Fibroblast of skin of right quadriceps (primary cell): ENCODE measurements around the gene TMOD2.
"Not testable (repeated sequence)": the region's sequence is repeated elsewhere in the genome, so short reads cannot be mapped to it uniquely, and the experiment has no call there.

Source experiments
- DNase-seq: peaks from one replicate; pipeline ENCODE4 v3.0.0-alpha.2; 2013

Gene TMOD2

DNA sequence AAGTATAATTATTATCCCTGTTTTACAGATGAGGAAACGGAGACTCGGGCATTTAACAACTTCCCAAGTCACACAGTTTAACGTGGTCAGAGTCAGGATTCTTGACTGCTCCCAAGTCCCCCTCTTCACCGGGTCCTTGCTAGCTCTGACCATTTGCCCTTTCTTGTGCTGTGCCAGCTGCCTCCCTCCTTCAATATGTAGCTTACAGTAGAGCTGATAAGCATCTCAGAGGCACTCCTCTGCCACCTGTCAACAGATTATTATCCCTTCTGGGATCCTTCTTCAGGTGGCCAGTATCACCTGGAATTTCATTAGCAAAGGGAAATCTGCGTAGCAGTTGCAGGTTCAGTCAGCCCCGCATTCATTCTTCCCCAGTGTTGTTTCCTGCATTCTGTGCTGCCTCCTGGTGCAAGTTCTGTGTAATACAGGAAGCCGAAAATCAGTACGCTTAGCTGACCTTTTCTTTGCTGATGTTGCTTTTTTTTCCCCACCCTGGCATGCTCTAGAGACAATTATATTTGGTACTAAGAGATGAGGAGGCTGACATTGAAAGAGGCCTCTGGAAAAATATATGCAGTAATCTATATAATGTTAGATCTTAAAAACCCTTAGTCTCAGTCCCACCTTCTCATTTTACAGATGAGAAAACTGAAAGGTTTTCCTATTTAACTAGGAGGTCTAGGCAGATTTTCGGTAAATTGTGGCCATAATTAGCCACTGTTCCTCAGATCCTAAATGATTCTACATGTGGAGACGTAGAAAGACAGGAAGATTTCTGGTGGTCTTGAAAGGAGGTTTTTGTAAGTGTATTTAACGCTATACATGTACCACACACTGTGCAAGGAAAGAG lies 24.8 kb downstream of the TMOD2 start:
- peak; percentile 25 for DNase-seq

DNA sequence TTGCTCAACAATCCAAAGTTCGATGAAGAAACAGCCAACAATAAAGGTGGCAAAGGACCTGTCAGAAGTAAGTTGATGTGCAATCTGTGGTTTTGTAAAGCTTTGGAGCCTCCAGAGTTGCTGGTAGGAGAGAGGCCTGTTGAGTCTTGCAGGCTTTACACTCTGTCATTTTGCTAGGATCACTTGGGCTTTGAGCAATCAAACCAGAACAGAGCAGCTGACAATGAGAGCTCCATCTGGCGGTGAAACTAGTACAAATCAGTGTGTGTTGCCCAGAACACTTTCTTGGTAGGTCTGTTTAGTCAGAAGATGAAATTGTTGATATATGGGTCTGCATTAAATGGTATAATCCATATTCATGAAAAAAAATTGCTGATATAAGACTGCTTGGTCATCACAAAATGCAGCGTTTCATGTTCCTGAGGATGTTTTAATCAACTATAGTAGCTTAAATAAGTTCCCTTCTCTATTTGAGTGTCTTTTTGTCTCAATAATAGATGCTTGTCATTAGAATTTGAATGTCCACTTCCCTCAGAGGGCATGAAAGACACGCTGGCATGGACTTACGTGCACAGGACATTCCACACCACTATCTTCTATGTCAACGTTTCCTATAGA lies 25.7 kb downstream of the TMOD2 start:
- peak; percentile 72 for DNase-seq

DNA sequence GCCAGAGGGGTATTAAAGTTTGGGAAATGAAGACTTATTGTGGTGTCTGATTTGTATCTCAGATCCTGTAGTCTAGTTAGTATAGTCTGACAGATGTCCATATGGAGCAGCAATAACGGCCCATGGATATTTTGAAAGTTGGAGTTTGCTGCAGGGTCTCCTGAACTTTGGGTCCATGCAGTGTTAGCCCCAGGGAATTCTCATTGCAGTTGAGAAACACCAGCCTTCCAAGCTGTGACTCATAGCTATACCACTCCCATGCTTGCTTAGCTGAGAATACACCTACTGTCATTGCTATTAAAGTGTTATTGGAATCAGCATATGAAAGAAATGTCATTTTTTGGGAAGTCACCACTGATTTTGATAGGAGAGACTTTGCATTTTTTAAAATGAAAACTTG lies 29.2 kb downstream of the TMOD2 start:
- DNase-seq = no peak

DNA sequence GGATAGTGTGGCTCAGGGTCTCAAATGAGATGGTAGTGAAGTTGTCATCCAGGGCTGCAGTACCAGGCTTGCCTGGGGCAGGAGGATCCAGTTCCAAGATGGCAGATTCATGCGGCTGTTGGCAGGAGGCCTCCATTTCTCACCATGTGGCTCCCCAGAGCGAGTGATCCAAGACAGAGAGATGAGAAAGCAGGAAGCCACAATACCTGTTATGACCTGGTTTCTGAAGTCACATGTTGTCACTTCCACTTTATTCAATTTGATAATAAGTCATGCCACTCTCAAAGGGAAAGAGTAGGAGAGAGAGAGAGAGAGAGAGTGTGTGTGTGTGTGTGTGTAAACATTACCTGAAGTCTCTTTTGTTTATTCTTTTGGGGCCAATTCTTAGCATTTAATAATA lies 30.1 kb downstream of the TMOD2 start:
- DNase-seq = no peak

DNA sequence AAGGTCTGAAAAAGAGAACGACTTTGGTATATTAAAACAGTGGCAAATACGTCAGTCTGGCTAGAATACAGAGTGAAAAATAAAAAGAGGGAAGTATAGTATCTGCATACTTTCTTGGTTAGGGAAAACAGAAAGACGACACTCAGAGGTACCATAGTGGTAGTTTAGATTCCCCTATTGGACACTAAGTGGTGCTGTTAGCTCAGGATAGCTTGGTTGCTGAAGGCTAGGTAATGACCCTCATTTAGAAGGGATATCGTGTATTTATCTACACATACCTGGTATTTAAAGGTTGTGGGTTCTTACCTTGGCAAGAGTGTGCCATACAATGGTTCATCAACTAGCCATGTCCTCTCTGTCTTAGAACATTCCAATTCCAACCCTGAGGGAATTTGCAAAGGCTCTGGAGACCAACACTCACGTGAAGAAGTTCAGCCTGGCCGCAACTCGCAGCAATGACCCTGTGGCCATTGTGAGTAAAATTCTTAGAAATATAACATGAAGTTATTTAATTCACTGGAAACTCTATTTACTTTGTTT lies 31.0 kb downstream of the TMOD2 start:
- DNase-seq = no peak

DNA sequence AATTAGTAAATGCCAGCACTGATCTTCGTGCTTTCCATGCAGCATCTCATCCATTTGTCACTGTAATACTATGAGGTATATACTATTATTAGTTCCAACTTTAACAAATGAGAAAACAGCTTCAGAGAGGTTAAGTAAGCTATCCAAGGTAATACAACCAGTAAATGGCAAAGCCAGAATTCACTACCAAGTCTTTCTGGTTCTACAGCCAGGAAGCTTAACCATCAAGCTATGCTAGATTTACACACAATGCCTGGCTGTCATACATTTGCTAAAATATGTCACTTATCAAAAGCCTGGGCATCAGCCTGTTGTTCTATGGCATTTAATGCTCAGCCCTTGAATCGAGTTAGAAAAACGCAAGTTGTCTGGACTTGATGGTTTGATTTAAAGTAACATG lies 32.6 kb downstream of the TMOD2 start:
- no peak for DNase-seq

DNA sequence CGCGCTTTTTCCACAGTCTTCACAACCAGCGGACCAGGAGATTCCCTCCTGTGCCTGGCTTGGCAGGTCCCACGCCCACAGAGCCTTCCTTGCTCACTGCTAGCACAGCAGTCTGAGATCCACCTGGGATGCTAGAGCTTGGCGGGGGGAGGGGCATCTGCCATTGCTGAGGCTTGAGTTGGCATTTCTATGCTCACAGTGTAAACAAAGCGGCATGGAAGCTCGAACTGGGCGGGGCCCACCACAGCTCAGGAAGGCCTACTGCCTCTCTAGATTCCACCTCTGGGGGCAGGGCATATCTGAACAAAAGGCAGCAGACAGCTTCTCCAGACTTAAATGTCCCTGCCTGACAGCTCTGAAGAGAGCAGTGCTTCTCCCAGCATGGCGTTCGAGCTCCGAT lies 35.7 kb downstream of the TMOD2 start:
- DNase-seq = not testable (repeated sequence)

DNA sequence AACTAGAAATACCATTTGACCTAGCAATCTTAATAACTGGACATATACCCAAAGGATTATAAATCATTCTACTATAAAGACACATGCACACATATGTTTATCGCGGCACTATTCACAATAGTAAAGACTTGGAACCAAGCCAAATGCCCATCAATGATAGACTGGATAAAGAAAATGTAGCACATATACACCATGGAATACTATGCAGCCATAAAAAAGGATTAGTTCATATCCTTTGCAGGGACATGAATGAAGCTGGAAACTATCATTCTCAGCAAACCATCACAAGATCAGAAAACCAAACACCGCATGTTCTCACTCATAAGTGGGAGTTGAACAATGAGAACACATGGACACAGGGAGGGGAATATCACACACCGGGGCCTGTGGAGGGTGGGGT lies 41.1 kb downstream of the TMOD2 start:
- DNase-seq = not testable (repeated sequence)

DNA sequence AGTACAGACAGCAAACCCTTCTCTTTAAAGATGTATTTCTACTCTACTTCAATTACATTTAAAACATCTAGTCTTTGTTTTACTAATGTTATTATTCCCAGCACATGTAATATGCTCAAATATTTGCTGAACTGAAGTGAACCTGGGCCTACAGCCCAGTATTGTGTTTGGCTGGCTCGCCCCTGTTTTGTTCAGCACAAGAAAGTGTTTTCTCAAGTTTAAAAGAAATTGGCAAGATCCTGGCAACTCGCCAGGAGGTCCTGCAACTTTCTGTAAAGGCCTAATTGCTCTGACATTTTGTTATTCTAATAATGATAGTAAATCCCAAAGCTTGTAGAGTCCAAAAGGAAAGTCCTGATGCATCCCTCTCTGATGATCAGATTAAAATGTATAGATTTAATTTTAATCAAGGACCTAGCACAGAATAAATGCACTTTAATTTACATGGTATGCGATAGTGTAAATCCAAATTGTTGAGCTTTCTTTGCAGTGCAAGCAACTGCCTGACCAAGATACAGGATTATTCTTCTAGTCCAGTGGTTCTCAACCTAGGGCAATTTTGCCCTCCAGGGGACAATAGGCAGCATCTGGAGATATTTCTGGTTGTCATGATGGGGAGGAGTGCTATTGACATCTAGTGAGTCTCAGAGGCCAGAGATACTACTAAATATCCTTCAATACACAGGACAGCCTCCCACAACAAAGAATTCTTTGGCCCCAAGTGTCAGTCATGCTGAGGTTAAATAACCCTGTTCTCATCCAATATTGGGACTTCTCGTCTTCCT lies 42.3 kb downstream of the TMOD2 start:
- DNase-seq = no peak

DNA sequence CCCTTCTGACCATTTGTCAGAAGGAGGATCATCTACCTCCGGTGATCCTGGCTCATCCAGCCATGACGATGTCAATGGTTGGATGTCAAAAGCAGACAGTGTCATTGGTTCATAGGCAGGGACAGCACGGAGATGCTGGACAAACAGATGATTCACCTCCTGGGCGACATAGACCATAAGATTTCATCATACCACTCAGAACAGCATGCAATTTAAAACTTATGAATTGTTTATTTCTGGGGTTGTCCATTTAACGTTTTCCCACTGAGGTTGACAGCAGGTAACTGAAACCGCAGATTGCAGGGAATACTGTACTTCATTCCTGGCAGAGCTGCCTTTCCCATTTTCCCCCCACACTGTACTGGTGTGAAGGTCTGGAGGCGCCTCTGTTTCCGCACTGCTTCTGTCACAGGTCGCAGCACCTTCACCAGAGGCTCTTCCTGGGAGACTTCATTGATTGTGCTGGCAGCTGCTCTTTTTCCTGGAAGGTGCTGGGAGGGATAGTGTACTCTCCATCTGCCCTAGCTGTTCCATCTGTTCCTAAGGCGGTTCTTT lies 45.5 kb downstream of the TMOD2 start:
- DNase-seq = no peak

DNA sequence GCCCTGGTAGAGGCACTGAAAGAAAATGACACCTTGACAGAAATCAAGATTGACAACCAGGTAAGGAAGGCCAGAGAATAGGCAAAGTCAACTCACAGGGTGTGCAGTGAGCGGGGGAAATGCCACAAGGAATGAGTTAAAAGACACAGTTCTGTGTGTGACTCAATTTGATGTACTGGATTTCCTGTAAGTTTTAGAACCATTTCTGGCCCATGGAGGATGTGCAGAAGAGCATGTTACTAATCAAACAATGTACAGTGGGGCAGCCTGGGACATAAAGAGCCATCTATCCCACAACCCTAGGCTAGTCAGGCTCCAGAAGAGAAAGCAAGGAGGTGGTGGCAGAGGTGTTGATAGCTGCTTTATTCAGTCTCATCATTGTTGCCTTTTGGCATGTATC lies 46.9 kb downstream of the TMOD2 start:
- peak; percentile 26 for DNase-seq

DNA sequence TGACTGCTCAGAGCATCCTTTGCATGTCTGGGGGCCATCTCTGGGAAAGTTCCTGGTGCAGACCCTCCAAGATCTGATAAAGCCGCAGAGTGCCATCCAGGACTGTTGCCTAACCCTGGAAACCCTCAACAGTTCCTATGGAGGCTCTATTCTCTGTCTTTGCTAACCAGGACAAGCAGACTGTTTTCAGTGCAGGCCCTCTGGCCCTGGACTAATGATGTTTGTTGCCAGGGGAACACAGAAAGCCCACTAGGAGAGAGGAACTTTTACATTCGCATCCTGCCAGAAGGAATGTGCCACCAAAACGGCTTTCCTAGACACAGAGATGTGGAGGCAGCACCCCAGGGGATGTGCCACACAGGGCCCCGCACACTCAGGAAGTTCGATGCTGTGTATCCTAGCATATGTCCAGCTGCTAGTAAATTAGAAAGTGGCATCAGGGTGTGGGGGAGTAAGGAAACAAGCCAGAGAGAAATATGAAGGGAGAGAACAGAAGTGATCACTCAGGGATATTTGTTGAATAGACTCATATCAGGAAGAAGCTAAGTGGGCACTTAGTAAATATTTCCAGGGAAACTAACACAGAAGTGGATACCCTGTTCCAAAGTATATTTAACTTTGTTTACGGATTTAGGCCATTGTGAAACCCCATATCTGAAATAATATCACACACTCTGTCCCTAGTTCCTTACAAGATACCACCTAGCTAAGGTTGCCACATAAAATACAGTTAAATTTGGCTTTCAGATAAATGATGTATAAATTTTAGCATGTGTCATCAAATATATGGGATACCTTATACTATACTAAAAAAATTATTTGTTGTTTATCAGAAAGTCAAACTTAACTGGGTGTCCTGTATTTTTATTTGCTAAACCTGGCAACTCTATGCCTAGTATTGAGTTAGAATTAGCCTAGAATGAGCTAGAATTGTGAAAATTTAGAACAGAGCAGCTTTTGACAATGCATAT lies 48.2 kb downstream of the TMOD2 start:
- DNase-seq = no peak

DNA sequence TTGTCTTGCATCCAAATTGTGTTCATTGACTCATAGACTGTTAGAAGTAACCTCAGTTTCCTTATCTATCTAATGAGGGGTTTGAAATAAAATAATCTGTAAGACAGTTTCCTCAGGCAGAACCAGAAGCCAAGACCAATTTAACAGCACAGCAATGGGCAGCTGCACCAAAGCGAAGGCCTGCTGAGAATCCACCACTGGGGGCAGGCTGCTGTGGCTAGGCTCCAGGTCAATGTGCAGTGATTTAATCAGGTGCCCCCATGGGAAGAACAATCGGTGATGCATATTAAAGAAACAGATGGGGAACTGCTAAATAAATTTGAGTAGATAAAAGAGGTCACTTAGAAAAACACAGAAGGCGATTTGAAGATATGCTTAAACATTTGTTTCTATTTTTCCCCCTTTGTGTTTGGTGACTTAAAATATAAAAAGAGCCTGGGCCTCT lies 50.0 kb downstream of the TMOD2 start:
- no peak for DNase-seq

DNA sequence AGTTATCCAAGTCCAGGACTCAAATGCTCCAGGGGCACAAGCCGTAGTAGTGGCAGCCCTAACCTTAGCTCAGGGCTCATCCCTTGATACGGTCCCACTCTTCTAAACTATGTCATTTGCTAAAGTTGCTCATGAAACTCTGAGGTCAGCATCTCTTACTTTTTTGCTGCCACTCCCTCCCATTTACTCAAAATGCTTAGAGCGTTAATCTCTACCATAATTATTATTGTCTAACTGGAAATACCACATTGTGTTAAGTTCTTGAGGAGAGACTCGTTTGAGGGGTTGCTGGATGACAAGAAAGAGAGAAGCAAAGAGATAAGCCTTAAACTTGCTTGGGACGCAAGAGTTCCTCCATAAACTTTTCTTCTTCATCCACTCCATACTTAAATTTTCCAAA lies 51.2 kb downstream of the TMOD2 start:
- DNase-seq = no peak

DNA sequence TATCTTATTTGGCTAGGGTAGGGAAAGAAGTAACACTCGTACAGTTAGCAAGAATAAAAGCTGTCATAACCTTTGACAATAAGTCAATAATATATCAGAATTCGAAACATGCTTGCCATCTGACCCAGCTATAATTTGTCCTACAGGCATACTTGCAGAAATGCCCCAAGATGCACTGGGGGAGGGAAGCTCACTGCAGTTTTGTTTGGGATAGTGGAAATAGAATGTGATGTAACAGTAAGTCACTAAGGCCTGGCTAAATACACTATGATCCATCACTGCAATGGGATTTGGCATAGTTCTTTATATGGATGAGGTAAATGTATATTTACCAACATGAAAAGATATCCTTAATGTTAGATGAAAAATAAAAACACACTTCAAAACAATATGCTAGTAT lies 52.6 kb downstream of the TMOD2 start:
- DNase-seq = no peak

DNA sequence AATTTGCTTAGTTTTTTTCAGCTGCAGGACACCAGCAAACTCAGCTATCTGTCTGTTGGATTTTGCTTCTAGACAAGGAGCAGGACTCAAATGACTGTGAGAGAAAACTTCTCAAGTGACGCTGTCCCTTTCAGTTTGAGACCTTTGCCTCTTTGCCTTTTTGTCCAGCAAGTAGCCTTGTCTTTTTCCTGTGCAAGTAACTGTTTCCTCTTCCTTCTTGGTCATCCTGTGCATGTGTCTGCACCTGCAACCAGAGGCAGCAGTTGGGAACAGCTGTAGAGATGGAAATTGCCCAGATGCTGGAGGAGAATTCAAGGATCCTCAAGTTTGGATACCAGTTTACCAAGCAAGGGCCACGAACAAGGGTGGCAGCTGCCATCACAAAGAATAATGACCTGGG lies 54.7 kb downstream of the TMOD2 start:
- no peak for DNase-seq

DNA sequence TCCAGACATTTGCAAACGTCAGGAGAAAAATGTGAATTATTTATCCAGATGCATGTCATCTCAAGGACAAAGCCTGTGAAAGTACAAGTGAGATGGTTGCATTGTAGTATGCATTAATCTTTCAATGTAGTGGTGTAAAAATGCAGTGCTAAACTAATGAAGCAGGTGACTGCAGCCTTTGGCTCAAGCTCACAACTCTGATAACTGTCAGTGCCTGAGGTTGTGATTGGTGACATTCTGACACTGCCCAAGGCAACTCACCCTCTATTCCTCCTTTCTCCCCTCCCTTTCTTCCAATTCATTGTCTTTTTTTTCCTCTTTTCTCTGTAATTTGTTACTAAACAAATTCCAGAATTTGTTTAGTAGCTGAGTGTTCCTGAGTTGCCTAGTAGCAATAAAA lies 58.1 kb downstream of the TMOD2 start:
- DNase-seq = no peak

DNA sequence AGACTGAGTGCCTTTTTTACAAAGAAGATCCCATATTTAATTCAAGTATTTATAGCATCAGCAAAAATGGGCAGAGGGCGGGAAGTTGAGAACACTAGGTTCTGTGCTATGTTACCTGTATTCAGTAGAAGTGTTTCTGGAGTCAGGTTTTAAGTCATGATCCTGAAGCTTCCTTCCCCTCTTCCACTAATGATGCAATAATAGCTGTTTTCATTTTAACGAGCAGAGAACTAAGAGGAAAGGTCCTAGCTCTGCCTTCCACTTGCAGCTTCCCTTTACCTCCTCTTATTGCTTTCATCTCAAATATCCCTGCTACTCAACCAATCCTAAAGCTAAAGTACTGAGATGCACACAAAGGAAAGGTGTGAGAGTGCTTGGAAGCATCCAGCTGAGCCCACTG lies 61.2 kb downstream of the TMOD2 start:
- no peak for DNase-seq

DNA sequence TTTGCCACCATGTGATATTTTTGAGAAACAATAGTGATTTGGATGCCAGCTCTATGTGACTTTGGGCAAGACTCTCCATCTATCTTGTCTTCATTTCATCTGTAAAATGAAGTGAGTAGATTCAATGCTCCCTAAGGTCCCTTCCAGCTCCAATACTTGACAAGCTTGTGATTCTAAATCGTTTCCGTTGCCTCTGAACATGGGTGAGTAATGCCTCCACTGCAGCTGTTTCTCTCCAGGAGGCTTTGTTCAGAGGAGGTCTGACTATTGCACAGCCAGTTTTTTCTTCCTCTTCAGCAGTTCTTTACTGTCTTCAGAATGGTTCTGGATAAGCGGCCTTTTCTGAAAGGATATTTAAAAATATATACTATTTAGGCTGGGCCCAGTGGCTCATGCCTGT lies 63.2 kb downstream of the TMOD2 start:
- no peak for DNase-seq

DNA sequence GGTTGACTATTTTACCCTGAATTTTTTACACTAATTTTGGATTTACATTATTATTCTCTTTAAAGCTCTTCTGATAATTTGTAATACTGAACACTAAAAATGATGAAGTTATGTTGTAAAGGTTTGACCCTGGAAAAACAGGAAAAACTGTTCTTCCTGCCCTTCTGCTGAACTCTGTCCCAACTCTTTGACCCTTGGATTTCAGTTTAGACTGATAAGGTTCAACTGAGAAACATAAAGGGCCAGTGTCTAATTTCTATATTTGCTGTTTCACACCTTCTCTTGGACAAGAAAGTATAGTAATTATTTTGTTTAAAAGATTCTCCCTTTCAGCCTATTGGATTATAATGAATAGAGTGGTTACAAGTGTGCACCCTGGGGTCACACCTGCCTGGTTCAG lies 65.2 kb downstream of the TMOD2 start:
- DNase-seq = no peak

DNA sequence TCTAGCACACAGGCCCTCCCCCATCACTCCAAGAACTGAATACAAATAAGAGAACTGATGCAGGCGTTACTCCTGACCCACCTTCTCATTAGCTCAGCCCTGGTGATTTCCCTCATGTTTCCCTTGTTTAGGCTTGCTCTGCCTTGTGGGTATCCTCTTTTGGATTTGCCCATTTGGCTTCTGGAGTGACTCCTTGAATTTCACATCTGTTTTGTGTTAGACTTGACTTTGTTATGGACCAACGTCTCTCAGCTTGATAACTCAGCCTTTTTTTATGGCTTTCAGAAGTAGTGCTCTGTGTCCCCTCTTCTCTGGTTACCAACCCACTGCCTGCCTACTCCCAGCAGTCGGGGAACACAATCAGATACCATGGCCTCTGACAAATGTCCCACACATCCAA lies 66.8 kb downstream of the TMOD2 start:
- peak; percentile 28 for DNase-seq

DNA sequence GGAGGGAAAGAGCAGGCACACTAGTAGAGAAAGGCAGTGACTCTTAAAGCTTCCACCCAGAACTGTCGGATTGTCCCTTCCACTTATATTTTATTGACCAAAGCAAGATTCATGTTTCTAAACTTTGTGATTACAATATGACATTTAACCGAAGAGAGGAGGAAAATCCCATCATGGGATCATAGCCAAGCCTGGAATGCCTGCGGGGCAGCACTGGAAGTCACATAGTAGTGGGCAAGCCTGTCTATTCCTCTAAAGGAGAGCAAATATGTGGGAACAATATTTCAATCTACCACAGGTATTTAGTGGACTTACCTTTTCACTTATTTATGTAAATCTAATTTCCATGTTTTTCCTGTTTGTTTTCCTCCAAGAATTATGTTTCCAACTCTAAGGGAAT lies 74.3 kb downstream of the TMOD2 start:
- DNase-seq = no peak
